GDM1 (cell line): ENCODE data around the gene RFTN1.
"Not testable (repeated sequence)": the region's sequence is repeated elsewhere in the genome, so short reads cannot be mapped to it uniquely, and the experiment has no call there.

Source experiments
- DNase-seq: peaks from one replicate; lab custom pipeline; 2025; lab: John Stamatoyannopoulos, UW

The RFTN1 gene

GRCh38 chr3:16326724-16327349 lies 186.7 kb downstream of the RFTN1 start:
- no peak for DNase-seq

DNA sequence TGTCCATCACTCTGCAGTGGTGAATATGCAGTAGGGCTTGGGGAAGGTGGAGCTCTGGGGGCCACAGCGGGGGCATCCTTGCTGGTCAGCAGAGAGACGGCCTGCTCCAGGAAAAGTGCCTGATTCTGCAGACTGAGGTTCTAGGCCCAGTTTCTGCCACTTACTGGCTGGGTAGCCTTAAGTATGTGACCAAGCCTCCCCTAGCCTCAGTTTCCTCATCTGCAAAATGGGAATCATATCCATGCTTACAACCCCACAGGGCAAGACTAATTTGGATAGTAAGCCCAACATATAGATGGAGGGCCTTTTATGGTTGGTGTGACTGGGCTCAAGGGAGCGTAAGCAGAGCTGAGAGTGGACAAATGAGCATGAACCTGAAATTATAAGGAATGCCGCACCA lies 187.6 kb downstream of the RFTN1 start:
- no peak for DNase-seq

DNA sequence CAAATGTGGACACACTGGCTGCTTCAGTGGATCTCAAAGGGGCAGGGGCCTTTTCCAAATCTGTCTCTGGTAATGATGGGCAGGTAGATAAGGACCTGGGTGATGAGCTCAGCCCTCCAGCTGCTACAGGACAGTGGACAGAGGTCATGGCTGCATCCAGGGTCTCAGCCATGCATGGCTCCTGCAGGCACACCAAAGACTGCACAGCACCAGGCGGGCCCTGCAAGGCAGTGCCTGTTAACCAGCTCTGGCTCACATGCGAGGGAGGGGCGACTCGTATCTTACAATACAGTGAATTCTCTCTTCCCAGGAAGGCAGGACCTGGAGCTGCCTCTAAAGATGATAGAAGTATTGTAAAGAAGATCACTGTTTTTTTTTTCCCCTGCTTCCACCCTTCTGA lies 189.8 kb downstream of the RFTN1 start:
- no peak for DNase-seq

- DNase-seq, result no peak
Observed at GRCh38 chr3:16322189-16322588, 191.3 kb downstream of the RFTN1 start.

DNA sequence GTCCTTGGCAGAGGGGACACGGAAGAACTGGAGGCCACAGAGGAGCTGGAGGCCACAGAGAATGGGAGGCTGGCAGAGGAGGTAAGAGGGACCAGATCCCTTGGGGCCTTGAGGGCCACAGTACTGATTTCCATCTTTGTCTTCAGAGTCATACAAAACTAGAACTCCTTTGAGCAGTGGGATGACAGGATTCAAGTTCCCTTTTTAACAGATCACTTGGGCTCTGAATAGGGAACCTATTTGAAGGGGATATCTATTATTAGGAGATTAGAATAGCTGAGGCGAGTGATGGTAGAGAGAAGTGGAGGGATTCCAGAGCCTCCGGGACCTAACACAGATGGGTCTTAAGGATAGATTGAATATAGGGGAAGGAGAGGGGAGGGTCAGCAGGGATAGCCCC lies 192.8 kb downstream of the RFTN1 start:
- DNase-seq, result no peak

- no peak for DNase-seq
Observed at GRCh38 chr3:16319723-16320122, 193.8 kb downstream of the RFTN1 start.

GRCh38 chr3:16319307-16319706 lies 194.2 kb downstream of the RFTN1 start:
- peak; percentile 31 for DNase-seq

DNA sequence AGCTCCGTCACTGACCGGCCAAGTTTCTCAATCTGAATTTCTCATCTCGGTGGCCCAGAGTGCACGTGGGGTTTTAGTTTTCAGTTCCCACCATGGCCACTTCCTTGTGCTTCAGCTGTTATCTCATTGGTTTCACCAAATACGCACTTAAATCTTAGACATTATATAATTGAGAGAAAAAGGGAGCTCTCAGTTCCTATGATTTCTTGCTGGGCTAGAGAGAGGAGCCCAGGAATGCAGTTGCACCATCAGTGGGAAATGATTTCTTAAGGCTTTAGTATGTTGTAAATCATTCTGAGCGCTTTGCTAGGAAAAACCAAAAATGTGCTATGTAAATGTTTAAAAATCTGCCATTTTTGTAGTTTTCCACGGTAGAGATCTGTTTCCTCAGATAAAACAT lies 195.3 kb downstream of the RFTN1 start:
- no peak for DNase-seq

DNA sequence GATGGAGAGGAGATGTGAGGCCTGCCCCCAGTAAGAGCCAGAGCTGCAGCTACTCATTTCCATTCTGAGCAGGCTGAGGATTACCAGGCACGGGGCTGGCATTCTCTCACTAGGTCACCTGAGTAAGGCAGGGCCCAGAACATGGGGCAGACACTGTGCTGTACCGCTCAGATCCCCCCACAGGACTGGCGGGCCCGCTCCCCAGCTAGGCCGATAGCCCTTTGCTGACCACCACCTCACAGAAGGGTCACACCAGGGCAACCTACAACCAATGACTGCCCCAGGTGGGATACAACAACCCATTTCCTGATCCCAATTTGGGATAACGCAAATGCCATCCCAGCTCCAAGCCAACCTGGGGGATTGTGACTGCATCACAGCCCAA lies 195.9 kb downstream of the RFTN1 start:
- no peak for DNase-seq

DNA sequence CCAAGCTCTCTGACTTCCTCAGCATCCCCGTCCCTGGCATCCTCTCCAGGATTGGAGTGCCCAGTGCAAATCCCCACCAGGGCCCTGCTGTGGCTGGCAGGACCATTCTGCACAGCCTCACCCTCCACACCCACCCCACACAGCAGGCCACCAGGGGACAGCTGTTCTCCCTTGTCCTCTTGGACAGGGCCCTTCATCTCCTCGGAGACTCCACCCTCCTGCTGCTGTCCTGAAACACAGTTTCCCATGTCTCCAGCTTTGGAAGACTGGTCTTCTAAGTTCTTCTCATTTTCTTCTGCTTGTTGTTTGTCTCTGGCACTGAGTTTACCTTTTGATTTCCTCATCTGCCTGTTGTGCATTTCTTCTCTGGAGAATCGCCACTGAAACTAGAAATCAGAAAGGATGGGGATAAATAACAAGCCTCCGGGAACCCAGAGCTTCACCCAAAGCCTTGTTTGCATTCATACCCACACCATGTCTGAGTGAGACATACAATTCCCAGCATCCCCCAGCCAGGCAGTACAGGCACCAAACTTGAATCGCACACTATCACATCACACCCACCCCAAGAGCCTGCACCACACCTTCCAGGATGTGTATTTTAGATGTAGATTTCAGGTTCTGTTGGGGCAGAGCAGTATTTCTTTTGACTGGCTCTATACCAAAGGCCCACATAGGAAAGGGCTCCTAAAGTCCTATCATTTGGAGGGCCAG lies 196.5 kb downstream of the RFTN1 start:
- no peak for DNase-seq

GRCh38 chr3:16316396-16316795 lies 197.1 kb downstream of the RFTN1 start:
- DNase-seq, result no peak

- DNase-seq, result no peak
Observed at GRCh38 chr3:16315623-16316022, 197.9 kb downstream of the RFTN1 start.

DNA sequence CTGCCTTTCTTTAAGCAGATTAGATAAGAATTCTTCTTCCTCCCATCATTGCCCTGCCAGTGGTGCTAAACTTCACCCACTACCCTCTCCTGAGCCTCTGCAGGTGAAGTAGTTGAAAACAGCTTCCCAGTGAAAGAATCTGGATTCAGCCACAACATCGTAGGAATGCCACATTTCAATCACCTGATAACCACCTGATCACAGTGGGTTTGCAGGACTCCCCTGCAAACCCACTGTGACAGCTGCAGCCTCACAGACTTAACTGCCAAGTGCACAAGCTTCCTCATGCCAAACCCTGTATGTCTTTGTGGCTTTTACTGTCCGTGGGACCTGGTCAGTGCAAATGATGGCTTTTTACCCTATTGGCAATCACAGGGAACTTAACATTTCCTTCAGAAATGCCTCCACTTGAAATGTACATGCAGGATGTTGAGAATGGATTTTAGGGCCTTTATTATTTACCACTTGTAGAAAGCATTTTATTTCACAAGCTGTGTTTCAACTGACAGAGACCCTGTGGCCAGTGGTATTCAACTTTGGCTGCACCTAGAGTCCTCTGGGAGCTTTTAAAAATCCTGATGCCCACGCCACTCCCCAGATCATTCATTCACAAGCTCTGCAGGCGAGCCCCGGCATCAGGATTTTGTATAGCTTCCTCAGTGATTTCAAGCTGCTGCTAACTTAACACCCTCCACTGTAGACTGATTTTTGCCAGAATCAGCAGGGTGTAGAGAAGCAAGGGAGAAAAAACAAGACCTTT lies 199.4 kb downstream of the RFTN1 start:
- DNase-seq, result no peak

DNA sequence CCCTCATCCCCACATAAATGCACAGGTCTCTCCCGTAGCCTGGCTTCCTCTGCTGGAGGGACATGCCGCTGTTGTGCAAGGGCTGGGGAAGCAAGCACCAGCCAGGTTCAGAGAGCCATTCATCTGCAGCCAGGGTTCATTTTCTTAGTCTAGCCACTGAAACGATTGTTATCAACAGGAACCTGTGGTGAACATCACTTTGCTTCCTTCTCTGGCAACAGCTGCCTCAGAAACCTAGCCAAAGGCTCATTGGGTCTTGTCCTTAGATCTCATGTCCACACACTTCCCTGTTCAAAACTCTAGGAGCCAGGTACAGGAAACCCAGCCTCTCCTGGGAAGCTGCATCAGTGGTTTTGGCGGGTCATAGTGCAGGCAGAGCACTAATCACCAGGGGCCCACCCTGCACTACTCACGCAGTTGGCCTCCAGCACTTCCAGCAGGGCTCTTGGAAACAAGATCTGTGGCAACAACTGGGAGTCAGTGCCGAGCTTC lies 201.5 kb downstream of the RFTN1 start:
- peak; percentile 82 for DNase-seq

DNA sequence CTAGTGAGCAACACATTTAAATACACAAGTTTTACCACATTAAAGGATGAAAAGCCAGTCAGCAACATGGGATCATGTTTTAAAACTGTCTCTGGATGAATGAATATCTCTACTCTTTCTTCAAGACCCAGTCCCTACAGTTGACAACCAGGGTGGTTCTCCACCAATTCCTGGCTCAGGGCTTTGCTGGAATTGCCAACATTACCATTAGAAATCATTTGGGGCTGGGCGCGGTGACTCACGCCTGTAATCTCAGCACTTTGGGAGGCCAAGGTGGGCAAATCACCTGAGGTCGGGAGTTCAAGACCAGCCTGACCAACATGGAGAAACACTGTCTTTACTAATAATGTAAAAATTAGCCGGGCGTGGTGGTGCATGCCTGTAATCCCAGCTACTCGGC lies 203.0 kb downstream of the RFTN1 start:
- DNase-seq, result not testable (repeated sequence)

DNA sequence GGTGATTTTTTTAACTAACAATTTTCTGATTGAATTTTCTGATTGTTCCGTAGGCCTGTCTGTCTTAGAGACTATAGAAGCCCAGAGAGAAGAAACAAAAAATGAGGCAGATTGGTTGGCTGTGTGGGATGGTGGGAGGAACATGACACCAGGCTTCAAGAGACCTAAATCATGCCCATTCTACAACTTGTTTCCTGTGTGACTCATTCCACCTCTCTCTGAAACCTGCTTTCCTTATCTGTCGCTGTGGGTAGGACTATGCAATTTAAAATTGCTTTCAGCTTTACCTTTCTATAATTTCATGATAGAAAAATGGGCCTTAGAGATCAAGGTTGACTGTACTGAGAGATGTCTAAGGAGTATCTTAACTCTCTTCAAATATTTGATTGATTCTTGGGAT lies 203.9 kb downstream of the RFTN1 start:
- peak; percentile 29 for DNase-seq

DNA sequence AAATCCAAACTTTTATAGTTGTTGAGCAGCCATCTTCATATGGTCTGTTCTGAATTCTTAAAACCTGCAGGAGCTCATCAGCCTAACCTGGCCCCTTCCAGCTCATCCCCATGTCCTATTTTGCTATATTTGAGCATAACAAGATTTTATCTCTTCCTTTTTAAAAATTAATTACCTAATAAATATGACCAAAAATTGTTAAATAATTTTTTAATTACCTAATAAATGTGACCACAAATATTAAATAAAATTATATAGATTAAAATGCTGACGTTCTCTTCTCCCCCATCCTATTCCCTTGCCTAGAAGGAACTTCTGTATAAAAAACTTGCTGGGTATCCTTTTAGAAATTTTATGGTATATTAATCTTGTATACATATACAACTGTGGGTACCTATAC lies 204.8 kb downstream of the RFTN1 start:
- DNase-seq, result no peak

GRCh38 chr3:16307832-16308531 lies 205.5 kb downstream of the RFTN1 start:
- no peak for DNase-seq

DNA sequence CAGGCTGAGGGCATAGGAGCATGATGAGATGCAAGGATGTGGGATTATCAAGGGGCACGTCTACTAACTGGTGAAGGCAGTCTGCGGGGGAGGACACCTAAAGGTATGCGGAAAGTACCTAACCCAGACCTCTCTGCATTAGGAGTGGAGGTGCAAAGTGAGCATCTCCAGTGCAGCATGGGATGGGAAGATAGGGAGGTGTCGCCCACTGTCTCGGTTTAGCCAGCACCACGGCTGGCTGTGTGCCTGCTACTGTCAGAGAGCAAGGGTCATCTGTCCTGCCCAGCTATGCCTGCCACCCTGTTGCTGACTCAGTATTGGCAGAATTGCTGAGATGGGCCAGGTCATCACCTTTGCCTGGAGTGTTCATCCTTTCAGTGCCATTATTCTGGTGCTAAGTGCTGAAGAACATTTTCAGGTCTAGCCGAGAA lies 208.4 kb downstream of the RFTN1 start:
- DNase-seq, result no peak

DNA sequence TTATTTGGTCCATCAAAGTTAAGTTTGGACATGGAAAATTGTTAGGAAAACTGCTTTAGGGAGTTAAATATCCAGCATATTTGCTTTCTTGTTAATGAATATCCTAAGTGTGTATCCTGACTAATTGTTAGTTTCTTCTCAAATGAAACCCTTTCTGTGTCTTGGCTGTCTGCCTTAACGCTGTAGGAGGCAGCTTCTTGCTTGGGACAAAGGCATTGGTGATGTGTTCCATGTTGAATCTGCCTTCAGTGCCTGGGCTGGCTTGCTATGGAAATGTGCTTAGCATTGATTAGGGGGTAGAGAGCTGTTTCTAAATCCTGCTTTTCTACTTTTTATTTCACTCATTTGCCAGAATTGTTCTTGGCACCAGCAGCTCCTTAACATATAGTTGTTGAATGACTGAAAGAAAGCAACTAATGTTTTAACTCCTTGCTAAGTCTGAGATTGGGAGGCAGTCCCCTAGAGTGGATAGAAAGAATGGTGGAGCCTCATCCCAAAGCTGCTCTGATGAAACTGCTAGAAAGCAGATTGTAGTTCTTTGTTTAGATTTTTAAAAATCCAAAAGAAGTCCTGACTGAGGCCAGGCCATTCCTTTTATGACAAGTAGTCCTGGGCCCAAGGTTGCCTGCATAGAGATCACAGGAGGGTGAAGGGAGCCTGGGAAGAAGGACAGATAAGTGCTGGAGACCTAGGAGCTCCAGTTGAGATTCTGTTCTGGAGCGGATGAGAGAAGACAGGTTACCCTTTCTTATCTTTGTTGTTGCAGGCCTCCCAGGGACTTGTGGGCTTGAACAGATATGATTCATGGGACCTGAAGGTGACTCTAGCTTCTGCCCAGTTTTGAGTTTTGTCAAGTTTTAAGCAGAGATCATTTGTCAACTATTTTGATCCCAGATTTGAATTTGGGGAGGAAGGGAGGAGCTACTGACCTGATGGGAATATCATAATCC lies 209.2 kb downstream of the RFTN1 start:
- DNase-seq, result no peak

DNA sequence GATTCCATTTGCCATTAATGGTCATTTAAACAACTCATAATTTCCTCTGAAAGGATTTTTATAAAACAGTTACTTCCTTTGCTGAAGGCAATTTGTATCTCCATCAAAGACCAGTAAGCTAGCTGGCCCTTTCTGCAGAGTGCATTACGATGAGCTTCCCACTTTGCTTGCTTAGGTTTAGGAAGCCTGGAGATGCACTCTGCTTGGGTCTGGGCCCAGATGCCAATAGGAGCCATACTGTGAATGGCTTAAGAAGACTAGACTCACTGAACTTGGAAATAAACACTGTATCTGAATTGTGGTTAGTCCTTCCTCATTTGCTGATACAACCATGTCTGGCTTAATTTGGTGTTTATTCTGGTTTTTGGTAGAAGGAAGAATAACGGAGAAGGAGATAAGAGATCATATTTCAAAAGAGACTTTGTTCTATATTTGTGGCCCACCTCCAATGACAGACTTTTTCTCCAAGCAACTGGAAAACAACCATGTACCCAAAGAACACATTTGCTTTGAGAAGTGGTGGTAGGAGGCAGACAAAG lies 210.4 kb downstream of the RFTN1 start:
- no peak for DNase-seq
